Activated T-cell treated with anti-CD3 and anti-CD28 coated beads, Interleukin-2, amount 50 U/mL, for 1 hour (primary cell): ENCODE results near the gene INPP5D.
A peak's percentile ranks its signal among the peaks of the same experiment; 100 is the strongest.
"Not testable (repeated sequence)": the region's sequence is repeated elsewhere in the genome, so short reads cannot be mapped to it uniquely, and the experiment has no call there.

Source experiments
- DNase-seq: peaks from one replicate; pipeline ENCODE4 v3.0.0-alpha.2; 2020

The INPP5D gene

DNA sequence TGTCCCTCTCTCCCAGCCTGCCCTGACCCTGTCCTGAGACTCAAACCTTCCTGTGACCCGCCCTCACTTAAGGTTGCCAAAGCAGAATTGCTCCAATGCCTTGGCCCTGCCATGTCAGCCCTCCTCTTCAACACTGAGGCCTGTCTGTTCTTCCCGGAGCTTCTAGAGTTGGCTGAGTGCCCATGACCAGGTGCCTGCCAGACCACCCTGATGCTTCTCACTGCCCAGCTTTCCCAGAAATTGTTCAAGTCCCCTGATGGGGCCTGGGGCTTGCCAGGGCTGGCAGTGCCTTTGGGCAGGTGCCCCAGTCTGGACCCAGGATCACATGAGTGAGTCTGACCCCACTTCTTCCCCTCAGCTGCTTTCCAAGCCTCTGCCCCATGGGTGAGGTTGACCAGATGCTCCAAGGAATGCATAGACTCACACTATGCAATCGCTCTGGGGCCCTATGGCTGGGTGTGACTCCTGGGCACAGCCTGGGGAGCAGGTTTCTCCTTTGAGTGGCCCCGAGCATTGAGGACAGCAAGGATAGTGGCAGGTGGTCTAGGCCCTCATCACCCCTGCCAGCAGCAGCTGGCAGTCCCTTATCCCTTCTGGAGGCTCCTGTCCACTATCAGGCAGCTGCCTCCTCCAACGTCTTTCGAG, 3.1 kb upstream of the INPP5D start:
- peak; percentile 11 for DNase-seq

DNA sequence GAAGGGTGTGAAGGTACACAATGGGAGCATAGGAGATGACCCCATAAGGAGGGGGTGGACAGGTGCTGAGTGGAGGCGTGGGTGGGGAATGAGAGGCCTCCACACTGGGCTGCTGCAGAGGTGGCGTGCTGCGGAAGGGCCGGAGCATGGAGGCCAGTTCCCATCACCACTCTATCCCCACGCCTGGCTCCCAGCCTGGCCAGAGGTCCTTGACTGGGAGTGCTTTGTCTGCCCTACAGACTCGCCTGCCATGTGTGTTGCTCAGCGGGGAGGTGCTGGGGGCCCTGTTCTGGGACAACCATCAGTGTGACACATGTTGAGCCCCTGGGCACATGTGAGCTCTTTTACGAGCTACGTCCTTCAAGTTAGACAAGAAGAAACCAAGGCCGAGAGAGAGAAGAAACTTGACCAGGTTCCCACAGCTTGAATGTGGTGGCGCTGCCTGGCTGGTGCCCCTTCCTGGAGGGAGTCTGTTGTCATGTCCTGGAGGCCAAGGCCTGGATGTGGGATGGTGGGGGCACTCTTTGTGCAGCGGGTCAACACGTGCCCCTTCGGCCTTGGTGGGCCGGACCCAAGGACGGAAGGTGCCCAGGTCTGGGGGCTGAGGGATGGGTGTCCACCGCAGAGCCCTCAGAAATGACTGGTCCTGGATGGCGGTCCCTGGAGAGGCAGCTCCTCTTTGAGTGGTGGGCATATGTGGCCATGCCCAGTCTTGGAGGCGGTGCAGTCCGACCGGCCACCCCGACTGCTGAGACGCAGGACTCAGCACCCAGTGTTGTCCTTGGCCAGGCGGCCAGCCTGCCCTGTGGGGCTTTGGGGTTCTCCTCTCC, 1.2 kb upstream of the INPP5D start:
- DNase-seq, result peak; percentile 18

DNA sequence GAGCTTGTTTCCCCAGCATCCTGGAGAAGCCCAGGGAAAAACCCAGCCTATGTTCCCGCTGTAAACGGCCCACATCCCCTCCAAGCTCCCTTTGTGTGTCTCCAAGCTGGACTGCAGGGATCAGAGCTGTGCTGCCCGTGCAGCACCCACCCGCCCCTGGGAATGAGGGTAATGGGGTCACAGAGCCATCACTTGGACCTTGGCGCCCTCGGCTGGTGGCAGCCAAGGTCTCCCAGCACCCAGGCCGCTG, 670 bp upstream of the INPP5D start:
- DNase-seq, result no peak

DNA sequence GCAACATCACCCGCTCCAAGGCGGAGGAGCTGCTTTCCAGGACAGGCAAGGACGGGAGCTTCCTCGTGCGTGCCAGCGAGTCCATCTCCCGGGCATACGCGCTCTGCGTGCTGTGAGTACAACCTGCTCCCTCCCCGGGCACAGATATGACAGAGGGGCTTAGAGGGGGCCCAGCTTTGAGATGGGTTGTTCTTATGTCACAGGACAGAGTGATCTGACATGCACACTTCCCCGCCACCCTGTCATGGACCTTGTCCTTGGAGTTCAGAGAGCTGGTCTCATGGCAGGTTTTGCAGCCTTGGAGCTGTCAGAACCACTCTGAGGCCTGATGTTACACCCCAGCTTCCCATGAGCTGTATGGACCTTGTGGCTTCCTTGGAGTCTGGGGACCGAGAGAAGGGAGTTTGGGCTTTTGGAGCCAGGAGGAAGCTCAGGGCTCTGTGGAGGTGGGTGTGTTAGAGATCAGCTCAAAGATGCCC, 398 bp downstream of the INPP5D start:
- no peak for DNase-seq

DNA sequence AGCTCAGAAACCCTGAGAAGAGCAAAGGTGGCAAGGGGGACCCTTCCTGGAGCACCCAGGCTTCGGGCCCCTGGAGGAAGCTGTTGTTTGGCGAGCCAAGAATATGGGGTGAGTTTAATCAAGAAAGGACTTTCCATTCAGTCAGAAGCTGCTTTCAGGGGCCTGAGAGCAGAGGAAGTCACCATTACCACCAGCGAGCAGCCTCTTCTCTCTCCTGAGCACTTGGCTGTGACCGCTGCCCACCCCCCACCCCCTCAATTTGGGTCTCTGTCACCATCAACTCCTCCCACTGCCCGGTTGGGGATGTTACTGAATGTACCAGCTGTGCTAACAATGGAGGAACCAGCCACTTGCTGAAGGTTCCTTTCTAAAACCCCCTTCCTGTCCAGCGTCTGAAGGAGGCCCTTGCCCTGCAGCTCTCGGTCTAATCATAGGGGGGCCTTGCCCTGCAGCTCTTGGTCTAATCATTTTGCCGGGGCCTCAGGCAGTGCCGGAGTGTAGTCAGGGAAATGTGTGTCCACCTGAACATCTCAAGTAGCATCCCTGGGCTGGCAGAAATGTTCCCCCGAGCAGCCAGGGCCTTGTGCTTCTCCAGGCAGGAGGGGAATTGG, 943 bp downstream of the INPP5D start:
- no peak for DNase-seq

DNA sequence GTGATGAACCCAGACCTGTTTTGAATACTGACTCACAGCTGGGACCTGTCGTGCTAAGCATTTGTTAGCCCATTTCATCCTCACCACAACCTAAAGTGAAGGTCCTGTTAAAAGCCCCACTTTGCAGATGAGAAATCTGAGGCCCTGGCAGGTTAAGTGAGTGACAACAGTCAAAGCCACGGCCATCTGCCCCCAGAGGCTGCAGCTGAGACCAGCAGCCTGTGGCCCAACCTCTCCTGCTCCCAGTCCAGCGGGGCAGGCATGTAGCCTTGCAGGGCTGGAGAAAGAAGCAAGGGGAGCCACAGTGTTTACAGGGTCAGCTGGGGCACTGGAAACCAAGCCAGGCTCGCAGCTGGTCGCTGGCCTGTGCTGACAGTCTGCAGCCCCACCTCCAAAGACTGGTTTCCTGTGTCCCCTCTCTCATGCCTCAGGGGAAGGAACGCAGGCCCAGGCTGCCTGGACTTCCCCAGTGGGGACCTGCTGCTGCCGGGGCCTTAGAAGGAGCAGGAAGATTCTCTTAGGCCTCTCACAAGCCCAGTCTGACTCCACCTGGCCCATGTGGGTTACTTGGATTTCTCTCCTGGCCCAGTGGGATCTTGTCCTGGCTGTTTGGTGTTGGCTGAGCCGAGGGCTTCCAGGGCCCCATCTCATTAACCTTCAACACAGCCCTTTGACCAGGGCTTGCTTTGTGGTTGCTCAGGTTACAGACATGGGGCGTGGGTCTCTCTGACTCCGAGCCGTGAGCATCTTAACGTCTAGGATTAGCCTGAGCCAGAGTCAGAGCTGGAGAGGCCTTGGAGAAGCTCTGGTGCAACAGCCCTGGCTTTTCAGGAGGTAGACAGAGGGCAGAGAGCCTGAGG, 1.7 kb downstream of the INPP5D start:
- DNase-seq, result peak; percentile 41

DNA sequence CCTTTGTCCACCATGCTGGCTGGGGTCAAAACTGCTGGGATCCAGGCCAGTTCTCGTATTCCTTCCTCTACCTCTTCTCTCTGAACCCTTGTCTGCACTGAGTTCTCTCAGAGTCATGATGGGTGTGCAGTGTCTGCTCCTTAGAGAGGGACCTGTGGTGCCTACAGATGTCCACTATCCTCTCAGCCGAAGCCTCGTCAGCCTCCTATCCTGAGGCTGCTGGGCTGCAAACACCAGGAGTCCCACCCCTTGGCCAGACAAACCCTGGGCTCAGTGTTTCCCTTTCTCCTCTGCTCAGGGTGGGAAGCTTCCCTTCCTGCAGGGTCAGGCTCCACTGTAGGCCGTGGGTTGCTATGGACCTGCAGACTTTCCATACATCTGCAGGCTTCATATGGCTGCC, 2.3 kb downstream of the INPP5D start:
- DNase-seq, result peak; percentile 18

DNA sequence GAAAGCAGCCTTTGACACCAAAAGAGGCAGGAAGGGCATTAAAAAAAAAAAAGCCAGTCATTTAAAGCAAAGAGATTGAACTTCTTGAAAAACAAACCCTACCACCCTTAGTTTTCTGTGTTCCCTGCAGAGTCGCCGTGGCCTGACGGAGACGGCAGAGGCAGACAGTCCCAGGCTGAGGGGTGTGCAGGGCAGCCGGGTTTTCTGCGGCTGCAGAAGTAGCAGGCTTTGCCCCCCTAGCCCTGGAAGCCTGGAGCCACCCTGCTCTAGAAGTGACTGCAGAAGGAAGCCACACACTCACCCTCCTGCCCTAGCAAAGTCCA, 2.8 kb downstream of the INPP5D start:
- DNase-seq, result no peak

DNA sequence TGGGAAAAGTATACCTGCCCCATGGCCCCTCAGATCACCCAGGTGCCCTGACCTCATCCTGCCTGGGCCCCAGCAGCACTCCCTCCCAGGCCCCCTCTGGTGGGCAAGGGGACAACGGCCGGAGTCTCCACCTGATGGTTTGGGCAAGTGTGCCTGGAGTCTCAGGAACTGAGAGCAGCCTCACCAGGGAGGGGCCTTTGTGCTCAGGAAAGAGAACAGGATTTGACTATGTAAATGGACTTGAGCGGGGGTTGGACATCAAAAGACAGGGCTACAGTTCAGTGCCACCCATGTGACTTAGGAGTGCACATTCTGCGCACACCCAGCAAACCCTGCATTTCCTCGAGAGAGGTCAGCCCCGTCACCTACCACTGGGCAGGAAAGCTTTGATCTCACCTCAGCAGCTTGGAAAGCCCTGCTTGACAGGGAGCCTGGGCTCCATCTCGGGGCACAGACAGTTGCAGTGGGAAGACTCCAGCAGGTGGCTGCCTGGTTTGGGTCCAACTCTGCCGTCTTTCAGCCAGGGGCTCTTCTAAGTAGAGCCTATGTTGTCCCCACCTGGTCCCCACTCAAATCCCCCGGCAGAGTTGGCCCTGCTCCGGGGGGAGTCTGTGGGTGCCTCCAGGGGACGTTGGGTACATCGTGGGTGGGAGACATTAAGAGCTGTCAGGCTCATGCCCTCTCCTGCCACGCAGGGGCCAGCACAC, 3.3 kb downstream of the INPP5D start:
- peak; percentile 35 for DNase-seq

DNA sequence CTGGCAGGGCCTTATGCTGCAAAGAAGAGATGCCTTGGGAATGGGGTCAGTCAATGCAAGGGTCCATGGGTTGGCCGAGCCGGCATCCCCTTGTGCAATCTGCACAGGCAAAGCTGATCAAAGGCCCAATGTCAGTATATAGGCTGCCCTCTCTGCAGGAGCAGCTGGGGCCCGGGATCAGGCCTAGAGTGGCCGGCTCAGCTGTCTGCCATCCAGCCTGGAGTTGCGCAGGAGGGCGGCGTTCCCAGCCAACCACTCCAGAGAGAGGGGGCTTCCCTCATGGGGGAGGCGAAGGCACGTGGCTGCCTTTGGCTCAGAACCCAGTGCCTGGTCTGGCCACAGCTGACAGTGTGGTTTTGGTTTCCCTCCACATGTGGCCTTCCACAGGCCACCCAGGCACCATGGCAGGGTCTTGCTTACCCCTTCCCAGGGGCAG, 3.9 kb downstream of the INPP5D start:
- peak; percentile 18 for DNase-seq

DNA sequence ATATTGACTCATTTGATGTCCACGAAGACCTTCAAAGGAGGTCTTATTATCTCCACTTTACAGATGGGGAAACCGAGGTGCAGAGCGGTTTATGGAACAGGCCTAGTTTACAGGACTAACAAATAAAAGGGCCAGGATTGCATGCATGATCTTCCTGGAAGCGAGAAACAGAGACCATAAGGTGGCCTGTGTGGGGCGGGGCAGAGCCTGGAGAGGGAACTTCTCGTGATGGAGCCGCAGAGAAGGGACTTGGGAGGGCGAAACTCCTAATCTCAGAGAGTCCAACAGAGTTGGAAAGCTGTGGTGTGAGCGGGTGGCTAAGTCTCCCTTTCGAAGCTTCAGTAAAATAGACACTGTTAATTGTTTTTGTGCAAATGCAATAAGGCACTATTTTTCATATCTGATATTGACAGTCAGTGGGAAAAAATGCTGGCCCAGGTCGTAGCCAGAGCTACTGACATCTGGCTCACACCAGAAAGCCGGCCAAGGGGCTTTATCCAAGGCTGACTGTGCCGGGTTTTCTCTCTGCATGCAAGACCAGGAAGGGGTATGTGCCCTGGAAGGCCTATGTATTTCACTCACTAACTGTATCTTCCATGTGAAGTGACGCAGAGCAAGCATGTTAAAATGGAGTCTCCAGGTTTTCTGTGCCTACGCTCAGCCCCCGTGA, 4.5 kb downstream of the INPP5D start:
- peak; percentile 10 for DNase-seq

DNA sequence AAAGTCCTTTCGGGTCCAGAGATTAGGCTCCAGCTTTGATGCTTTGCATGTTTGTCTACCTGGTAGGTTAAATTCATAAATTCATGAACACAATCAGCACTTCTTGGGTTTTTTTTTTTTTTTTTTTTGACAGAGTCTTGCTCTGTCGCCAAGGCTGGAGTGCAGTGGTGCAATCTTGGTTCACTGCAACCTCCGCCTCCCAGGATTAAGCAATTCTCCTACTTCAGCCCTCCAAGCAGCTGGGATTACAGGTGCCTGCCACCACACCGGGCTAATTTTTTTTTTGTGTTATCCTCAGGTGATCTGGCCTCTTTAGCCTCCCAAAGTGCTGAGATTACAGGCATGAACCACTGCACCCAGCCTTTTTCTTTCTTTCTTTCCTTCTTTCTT, 5.1 kb downstream of the INPP5D start:
- DNase-seq, result not testable (repeated sequence)

DNA sequence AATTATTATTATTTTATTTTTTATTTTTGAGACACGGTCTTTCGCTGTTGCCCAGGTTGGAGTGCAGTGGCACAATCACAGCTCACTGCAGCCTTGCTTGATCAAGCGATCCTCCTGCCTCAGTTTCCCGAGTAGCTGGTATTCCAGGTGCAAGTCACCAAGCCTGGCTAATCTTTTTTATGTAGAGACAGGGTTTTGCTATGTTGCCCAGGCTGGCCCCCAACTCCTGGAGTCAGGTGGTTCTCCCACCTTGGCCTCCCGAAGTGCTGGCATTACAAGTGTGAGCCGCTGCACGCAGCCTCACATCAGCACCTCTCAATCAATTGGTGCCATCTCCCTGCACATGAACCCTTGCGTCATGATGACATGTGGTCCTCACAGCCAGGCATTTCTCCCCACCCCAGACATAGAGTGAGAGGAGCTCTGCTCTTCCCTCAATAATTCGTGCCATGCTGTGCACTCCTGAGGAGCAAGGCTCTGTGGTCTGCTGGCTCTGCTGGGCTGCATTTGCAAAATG, 5.9 kb downstream of the INPP5D start:
- DNase-seq, result no peak

DNA sequence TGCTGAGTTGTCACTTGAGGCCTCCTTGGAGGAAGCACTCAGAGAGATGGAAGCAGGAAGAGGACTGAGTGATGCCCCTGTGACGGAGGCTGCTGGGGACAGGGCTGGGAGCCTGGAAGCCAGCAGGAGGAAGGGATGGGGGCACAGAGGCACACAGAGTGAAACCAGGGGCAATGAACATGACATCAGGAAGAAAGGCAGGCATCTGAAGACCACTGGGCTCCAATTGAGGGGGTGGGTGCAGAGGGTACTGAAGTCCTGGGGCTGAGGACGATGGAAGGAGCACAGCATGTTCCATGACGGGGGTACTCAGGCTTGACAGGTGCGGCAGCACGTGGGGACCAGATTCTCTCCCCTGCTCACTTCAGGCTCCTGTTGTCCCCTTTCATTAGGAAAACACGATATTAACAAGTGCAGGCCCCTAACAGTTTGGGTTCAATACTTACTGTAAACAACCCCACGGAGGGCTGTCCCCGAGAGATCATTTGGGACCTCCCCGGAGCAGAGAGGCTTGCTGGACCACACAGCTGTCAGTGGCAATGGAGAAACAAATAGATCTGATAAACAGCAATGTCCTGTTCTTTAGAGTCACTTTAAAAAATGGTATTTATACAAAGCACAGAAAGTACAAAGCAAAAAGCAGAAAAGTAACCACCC, 8.7 kb downstream of the INPP5D start:
- no peak for DNase-seq

DNA sequence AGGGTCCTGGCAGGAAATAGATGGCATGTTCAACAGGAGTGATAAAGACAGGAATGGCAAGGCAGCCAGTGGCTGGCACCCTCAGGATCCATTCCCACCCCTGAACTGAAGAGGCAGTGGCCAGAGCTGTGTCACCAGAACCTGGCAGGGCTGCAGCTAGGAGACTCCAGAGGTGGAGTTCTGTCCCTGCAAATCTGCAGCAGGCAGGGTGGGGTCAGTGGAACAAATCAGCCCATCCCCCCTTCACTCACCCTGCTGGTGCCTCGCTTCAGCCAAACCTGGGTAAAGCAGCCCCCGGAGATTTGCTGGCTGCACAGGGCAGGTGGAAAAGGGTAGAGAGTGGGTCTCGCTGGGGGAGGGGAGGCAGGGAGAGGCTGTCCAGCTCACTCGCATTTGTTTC, 12.7 kb downstream of the INPP5D start:
- DNase-seq, result no peak

DNA sequence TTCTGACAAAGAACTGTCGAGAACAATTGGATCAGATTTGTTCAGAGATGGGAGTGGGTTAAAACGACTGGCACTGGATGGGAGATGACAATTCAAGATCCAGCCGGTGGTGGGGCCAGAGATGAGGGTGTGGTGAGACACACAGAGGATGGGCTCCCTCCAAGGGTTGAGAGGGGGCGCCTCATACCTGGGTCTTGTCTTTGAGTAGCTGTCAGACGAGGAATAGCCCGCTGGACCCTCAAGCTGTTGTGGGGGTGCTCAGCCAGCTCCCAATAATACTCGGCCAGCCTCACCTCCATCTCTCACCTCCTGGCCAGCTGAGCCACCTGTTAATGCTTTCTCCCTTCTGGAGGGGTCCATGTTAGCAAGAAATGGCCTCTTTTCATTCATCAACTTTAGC, 14.0 kb downstream of the INPP5D start:
- no peak for DNase-seq

DNA sequence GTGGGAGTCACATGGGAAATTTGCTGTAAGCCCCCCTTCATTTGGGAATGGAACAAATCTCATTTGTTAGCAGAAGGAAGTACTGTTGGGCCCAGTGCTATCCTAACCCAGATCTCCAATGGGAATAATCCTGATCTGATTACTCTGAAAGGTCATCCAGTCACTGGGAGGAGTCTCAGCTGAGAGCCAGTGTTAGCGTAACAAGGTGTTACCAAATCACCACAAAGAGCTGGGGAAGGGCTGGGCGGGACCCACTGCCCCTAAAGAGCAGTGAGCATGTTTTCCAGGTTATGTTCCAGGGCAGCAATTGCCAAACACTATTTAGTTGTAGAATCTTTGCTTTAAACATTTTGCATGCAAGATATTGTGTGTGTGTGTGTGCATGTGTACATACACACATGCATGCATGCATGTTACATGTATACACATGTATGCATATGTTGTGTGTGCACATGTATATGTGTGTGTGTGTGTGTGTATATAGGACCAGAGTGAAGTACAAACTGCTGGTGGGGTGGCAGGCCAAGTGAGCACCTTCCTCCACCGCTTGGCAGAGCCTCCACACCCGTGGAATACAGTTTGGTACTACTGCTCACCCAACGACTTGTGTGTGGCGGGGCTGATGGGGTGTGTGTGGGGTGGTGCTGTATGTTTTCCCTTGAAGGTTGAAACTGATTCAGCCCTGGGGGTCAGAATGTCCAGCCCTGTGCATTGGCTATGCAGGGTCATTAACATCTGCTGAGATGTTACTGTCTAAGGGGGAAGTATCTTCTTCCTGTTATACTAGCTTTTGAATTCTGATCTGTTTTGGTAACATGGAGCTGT, 15.2 kb downstream of the INPP5D start:
- no peak for DNase-seq

DNA sequence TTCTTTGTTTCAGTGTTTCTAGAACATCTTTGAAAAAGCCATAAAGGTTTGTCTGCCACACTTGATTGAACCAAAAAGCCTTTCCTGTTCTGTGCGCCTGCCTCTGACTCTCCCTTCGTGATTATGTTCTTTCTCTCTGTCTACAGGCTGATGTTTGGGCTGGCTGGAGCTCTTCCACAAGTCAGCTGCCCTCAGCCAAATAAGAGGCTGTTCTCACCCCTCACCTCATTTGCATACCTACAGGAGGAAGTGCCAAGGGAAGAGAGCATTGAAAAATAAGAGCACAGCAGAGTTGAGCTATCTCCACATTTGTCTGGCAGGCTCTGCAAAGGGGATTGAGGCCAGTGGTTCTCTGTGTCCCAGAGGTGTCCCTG, 15.8 kb downstream of the INPP5D start:
- DNase-seq, result no peak

DNA sequence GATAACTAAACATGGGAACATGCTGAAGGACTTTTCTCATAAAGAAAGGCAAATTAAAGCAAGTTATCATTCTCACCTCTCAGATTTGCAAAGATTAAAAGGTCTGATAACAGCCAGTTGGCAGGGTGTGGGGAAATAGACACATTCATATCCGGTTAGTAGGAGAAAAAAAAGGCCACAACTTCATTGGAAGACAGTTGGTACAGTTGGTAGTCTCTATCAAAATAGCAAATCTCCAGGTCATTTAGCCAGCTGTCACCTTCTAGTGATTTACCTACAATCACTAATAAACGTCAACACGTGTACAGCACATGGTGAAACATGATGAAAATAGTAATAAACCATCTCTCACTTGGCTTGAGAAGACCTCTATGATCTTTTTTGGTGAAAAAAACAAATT, 16.6 kb downstream of the INPP5D start:
- no peak for DNase-seq

DNA sequence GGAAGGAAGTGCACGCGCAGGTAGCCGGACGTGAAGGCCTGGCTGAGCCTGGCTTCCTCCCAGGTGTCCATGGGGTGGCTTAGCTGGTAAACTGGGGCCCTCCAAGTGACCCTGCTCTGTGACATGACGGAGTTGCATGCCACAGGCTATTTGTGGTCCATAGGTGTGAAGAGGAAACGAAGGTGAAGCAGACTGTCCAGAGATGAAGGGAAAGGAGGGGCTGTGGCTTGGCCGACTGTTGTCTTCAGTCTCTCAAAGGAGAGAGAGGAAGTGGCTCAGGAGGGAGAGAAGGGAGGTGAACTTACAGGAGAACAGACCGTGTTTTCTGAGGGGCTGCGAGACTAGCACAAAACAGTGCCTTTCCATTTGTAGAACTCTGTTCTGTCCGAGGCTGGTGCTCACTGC, 19.3 kb downstream of the INPP5D start:
- peak; percentile 40 for DNase-seq
